DMS53 treated with DMSO at 0.1 percent for 48 hours (cell line): ENCODE data around the gene CHID1.

Experiments
- DNase-seq: peaks from one replicate; lab custom pipeline; 2025; ENCODE audit not compliant: unreplicated experiment; lab: John Stamatoyannopoulos, UW

Gene CHID1

DNA sequence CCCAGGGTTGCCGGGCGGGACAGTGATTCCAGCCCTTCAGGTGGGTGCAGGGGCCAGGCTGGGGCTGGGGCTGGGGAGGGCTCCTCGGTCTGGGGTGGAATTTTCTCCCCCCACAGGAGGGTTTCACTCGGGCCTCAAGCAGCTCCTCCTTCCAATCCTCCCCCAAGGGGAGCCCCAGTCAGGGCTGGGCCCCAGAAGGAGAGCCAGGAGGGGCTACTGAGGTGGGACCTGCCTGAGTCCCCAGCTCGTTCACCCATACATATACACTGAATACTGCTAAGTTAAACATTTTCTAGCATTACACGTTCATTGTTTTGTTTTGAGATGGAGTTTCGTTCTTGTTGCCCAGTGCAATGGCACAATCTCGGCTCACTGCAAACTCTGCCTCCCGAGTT, 84.4 kb downstream of the CHID1 start:
- no peak for DNase-seq

DNA sequence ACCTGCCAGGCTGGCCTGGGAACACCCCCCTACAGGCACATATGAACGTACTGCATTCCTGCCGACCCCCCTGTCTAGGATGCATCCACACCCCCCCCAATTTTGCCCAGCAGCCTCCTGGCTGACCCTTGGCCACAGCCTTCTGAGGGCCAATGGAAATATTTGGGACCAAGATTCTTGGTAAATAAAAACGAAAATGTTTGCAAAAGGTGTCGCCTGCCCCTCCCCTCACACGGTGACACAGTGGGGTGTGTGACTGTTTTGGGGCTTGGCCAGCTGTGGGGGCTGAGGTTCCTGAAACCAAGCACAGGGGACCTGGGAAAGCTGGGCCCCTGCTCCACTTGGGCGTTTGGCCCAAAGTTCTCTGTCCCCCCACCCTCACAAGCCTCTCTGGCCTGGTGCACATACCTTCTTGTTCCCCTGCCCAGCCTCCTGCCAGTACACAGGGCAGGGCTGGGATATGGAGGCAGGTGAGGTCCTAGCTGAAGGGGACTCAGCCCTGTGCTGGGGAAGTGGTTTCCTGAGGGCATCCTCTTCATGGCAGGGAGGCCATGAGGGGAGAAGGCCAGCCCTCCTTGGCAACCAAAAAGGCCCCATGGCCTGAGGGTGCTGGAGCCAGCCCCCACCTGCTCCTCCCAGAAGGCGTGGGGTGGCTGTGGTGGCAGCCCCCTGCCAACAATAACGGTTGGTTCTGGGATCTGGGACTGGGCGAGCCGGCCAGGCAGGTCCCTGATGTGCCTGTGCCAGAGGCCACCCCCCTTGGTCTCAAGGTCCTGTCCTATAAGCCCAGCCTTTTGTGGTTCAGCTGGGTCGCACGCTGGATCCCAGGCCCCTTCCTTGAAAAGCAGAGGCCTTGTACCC, 85.0 kb downstream of the CHID1 start:
- DNase-seq, result no peak

DNA sequence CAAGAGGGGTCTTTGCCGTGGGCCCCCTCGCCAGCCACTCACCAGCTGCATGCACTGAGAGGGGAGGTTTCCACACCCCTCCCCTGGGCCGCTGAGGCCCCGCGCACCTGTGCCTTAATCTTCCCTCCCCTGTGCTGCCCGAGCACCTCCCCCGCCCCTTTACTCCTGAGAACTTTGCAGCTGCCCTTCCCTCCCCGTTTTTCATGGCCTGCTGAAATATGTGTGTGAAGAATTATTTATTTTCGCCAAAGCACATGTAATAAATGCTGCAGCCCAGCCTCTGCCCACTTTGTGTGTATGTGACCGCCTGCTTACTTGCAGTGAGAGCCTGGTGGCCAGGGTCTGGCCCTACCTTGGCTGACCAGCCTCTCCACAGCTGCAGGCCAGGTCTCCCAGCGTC, 85.7 kb downstream of the CHID1 start:
- DNase-seq, result peak; percentile 56

DNA sequence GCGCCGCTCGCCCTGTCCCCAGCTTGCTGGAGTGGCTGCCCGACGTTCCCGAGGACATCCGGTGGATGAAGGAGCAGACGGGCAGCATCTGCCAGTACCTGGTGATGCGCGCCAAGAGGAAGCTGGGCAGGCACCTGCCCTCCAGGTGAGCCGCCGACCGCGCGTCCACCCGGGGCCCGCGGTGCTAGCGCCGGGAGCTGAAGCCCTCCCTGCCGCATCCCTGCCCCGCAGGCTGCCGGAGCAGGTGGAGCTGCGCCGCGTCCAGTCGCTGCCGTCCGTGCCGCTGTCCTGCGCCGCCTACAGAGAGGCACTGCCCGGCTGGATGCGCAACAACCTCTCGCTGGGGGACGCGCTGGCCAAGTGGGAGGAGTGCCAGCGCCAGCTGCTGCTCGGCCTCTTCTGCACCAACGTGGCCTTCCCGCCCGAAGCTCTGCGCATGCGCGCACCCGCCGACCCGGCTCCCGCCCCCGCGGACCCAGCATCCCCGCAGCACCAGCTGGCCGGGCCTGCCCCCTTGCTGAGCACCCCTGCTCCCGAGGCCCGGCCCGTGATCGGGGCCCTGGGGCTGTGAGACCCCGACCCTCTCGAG, 86.2 kb downstream of the CHID1 start:
- DNase-seq, result peak; percentile 93

DNA sequence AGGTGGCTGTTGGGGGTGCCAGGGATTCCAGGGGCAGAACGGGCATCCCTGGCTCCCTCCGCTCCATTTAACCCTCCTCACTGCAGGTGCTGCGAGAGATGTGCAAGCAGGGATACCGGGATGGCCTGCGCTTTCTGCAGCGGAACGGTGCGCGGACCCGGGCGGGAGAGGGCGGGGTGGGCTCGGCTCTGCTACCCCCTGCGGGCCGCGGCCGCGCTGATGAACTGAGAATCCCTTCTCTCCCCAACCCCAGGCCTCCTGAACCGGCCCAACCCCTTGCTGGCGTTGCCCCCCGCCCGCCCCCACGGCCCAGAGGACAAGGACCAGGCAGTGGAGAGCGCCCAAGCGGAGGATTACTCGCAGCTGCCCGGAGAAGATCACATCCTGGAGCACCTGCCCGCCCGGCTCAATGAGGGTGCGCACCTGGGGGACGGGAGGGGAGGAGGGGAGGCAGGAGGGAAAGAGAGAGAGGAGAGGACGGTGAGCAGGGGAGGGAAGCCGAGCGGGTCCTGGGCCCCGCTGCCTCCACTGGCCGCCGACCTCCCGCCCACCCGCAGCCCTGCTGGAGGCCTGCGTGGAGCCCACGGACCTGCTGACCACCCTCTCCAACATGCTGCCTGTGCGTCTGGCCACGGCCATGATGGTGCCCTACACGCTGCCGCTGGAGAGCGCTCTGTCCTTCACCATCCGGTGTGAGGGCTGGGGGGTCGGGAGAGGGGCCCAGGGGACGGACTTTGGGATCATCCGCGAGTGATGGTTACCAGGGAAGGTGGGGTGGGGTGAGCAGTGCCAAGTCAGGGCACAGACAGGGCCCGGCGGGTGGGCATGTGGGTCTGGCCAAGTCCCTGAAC, 86.9 kb downstream of the CHID1 start:
- peak; percentile 68 for DNase-seq

DNA sequence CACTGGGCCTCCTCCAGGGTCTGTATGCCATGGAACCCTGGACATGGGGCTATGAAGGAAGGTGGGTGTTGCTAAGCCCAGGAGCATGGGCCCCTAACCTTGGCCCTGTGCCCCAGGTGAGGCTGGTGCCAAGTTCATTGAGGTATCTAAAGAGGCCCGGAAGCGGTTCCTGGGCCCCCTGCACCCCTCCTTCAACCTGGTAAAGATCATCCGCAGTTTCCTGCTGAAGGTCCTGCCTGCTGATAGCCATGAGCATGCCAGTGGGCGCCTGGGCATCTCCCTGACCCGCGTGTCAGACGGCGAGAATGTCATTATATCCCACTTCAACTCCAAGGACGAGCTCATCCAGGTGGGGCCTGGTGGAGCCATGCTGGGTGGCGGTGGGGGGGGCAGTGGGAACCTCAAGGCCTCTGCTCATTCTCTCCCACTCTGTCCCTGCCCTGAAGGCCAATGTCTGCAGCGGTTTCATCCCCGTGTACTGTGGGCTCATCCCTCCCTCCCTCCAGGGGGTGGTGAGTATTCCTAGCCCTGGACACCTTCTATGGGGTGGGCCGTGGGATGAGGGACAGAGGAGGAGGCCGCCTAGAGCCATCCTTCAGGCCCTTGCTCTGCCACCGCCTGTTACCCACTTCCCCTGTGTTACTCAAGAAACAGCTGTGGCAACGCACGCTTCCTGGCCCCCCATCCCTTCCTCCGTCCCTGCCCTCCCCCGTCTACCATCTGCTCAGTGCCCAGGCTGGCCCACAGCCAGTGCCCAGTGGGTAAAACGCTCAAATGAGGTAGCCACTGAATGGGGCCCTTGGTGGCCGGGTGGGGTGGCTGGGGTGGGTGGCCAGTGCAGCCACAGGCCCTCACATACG, 88.9 kb downstream of the CHID1 start:
- DNase-seq, result no peak

DNA sequence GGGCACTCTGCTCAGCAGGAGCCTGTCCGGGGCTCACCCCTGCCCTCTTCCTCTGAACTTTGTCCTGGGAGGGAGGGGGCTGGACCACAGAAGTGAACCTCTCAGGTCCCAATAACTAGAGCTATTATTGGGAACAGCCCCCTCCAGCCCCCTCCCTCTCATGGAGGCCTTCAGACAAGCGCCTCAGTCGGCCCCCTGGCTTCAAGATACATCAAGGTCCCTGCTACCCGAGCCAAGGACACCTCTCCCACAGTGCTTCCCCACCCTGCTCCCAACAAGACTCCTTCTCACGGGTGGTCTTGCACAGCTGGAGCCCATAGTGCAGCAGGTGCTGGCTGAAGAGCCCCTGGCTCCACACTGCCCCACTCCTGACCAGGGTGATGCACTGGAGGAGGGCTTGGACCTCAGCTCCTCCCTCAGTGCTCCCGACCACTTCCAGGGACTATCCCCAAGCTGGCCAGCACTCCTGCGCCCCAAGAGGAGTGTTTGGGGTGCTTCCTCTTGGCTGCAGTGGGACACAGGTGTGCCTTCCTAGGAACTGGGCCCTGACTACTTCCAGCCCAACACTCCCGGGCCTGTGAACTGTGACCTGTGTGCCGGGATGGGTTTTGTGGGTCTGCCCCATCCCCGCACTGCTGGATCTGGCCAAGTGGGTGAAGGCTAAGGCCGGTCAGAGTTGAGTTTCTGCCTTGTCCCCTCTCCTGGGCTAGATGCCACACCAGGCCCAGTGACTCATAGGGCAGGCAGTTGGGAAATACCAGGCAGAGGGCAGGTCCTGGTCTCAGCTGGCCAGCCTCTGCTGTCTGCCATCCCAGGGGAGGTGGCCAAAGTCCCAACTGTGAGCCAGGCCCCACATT, 89.7 kb downstream of the CHID1 start:
- peak; percentile 37 for DNase-seq

DNA sequence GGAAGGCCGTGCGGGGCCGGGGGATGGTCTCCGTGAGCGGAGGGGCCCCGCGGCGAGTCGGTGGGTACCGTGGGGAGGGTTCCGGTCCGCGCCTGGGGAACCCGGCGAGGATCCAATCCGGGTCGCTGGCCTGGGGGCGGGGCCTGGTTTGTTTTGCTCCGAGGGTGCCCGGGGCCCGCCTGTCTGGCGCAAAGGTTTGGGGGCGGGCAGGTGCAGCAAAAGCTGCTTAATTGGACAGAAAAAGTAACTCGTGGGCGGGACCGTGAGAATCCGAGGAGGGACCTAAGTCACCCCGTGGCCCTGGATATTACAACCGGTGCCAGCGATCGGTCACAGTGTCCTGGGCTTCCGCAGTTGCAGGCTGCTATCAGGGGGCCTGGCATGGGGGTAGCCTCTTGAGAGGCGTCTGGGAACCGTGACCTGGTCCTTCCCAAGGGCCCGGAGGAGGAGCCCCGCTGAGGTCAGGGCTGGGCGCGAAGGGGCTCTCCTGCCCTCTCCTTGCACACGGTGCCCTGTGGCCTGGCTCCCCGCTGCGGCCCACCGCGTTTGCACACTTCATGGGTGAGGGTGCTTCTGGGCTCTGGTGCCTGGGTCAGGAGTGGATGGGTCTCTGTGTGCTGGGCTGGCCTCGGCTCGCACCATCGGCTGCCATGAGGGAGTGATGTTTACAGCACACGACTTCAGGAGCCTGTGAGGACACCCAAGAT, 90.5 kb downstream of the CHID1 start:
- DNase-seq, result peak; percentile 94

DNA sequence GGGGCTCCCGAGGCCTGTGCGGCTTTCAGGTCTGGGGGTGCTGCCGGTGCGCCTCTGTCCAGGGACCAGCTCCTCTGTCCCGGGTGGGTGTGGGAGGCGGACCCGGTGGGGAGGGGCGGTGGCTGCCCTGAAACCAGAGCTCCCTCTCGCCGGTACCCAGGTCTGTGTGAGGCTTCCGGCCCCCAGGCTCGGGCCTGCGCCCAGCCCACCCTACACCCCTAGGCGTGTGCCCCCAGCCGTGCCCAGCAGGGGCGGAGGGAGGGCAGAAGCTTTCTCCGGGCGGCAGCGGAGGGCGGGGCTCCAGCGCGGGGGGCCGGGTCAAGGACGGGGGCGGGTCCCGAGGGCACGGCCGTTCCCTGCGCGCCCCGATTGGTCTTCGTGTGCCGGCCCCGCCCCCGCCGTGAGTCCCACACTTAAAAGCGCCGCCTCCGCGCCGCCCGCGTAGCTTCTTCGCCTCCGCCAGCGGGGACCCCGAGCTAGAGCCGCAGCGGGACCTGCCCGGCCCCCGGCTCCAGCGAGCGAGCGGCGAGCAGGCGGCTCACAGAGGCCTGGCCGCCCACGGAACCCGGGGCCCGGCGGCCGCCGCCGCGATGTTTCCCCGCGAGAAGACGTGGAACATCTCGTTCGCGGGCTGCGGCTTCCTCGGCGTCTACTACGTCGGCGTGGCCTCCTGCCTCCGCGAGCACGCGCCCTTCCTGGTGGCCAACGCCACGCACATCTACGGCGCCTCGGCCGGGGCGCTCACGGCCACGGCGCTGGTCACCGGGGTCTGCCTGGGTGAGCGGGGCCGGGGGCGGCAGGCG, 91.3 kb downstream of the CHID1 start:
- peak; percentile 82 for DNase-seq

DNA sequence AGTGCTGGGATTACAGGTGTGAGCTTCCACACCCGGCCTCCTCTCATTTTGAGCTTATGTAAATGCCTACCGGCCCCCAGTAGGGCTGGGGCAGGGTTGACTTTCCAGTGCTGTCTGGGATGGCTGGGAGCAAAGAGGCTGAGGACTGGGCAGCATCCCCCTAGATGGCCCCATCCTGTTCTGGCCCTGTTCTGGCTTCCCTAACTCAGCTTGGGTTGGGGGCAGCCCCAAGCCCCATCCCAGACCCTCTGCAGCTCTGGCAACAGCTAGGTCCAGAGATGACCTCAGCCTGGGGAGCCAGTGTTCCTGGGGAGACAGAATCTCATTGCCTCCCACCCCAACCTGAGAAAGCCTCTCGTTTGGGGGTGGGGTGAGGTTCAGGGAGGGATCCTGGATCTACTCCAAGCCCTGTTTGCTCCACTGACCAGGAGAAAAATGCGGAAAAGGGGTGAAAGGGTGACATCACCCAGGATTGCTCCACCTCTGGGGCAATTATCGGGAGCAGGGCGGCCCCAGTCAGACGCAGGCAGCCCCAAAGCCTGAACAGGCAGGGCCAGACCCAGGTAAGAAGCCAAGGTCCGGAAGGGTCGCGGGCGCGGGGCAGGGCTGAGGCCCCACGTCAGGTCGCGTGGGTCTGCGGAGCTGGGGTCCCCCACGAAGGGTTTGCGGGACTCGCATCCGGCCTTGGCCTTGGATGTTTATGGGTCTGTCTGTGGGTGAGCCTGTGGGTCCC, 92.0 kb downstream of the CHID1 start, which contains the start of gene PNPLA2:
Gene PNPLA2 (plus strand): TSS at position 519 of the 733 bp plus-strand sequence. CDS start 805 bp downstream, outside the sequence.
- DNase-seq, result no peak
